Uterus (tissue), 2 donors: ENCODE measurements around the gene DLGAP3.

ENCODE experiments used
- POLR2A ChIP-seq, 2 donors: fragments of 450-650 bp; IDR thresholded peaks; one replicate each; pipeline ENCODE4 v1.6.1; 2016; ENCODE audit warnings: antibody characterized with exemption in 2 of 2, mild to moderate bottlenecking in 1 of 2, moderate library complexity in 1 of 2
- TF ChIP-seq, protein P1 (sequence below), 4 experiments: fragments of 200-600 bp in 2 of 4; fragments of 450-650 bp in 2 of 4; sonication (generic) in 2 of 4; IDR thresholded peaks; one replicate each; pipeline ENCODE4 v1.5.1; 2016 to 2019; ENCODE audit warnings: antibody characterized with exemption in 4 of 4, mild to moderate bottlenecking in 2 of 4, moderate library complexity in 1 of 4

DNA sequence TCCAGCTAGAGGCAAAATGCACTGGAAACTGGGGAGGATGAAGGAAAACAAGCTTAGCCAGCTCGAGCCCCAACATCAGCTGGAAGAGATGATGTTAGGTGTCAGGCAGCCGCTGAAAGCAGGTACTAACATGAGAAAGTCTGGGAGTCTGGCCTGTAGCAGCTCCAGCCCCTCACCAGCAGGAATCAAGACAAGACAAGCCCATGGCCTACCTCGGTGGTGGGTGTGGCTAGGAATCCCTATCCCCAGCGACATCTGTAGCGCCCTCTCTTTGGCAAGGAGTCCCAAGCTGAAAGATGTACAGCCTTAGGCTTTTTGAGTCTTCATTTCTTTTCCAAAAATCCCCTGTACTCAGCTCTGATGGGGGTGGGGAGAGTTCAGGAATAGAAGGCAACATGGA is 2.6 kb downstream of the DLGAP3 start:
- TF ChIP-seq, protein P1, sequence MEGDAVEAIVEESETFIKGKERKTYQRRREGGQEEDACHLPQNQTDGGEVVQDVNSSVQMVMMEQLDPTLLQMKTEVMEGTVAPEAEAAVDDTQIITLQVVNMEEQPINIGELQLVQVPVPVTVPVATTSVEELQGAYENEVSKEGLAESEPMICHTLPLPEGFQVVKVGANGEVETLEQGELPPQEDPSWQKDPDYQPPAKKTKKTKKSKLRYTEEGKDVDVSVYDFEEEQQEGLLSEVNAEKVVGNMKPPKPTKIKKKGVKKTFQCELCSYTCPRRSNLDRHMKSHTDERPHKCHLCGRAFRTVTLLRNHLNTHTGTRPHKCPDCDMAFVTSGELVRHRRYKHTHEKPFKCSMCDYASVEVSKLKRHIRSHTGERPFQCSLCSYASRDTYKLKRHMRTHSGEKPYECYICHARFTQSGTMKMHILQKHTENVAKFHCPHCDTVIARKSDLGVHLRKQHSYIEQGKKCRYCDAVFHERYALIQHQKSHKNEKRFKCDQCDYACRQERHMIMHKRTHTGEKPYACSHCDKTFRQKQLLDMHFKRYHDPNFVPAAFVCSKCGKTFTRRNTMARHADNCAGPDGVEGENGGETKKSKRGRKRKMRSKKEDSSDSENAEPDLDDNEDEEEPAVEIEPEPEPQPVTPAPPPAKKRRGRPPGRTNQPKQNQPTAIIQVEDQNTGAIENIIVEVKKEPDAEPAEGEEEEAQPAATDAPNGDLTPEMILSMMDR (IDR thresholded peaks at IDR 0.05): no peak
- TF ChIP-seq POLR2A (IDR thresholded peaks at IDR 0.05): no peak
